Measurements from ENCODE around the gene GPC6.

GPC6 gene

GRCh38 chr13:93649496-93649895 lies 422.9 kb downstream of the GPC6 start:
- Histone ChIP-seq H3K79me2 (ENCODE audit: low read length) (no peaks in the 10 kb centered on the region), H3K36me3 (replicated peaks; ENCODE audit: insufficient read depth, low read length) (no peaks in the 10 kb centered on the region), H3K27me3 (replicated peaks; ENCODE audit: insufficient read depth, low read length) (no peaks in the 10 kb centered on the region), H3K4me1 (ENCODE audit: low read length) (no peaks in the 10 kb centered on the region), H3K4me2 (ENCODE audit: low read depth, low read length) (no peak overlapping the region), H3K9me2 (replicated peaks; ENCODE audit: insufficient read depth, low read length) (no peaks in the 10 kb centered on the region), H3F3A (ENCODE audit: insufficient read depth, low read length) (no peaks in the 10 kb centered on the region), H4K20me1 (ENCODE audit: insufficient read depth, low read length) (no peaks in the 10 kb centered on the region), H3K27ac (ENCODE audit: low read length) (no peak overlapping the region), H3K9me3 (replicated peaks; ENCODE audit: insufficient read depth, low read length) (no peaks in the 10 kb centered on the region), H2AFZ (ENCODE audit: low read length) (no peak overlapping the region), H3K9ac (ENCODE audit: low read length) (no peak overlapping the region), H3K4me3 (ENCODE audit: low read length) (no peak overlapping the region)
- no peak for TF ChIP-seq EZH2phosphoT487 (IDR thresholded peaks at IDR 0.05; ENCODE audit: low read length)
- no peak for TF ChIP-seq EZH2 (optimal IDR thresholded peaks at IDR 0.05; ENCODE audit: low read depth, low read length)
- no peak for TF ChIP-seq CTCF (IDR thresholded peaks at IDR 0.05; ENCODE audit: low read length)
- no peak for DNase-seq

GRCh38 chr13:93653776-93654175 lies 427.2 kb downstream of the GPC6 start:
- Histone ChIP-seq H3F3A (ENCODE audit: insufficient read depth, low read length) (no peaks in the 10 kb centered on the region), H3K36me3 (replicated peaks; ENCODE audit: insufficient read depth, low read length) (no peaks in the 10 kb centered on the region), H3K4me1 (ENCODE audit: low read length) (no peaks in the 10 kb centered on the region), H3K79me2 (ENCODE audit: low read length) (no peaks in the 10 kb centered on the region), H3K9me3 (replicated peaks; ENCODE audit: insufficient read depth, low read length) (no peaks in the 10 kb centered on the region), H3K4me3 (ENCODE audit: low read length) (no peak overlapping the region), H4K20me1 (ENCODE audit: insufficient read depth, low read length) (no peaks in the 10 kb centered on the region), H3K9me2 (replicated peaks; ENCODE audit: insufficient read depth, low read length) (no peaks in the 10 kb centered on the region), H2AFZ (ENCODE audit: low read length) (no peak overlapping the region), H3K27ac (ENCODE audit: low read length) (no peak overlapping the region), H3K4me2 (ENCODE audit: low read depth, low read length) (no peak overlapping the region), H3K27me3 (replicated peaks; ENCODE audit: insufficient read depth, low read length) (no peaks in the 10 kb centered on the region), H3K9ac (ENCODE audit: low read length) (no peak overlapping the region)
- no peak for TF ChIP-seq EZH2 (optimal IDR thresholded peaks at IDR 0.05; ENCODE audit: low read depth, low read length)
- no peak for TF ChIP-seq CTCF (IDR thresholded peaks at IDR 0.05; ENCODE audit: low read length)
- TF ChIP-seq EZH2phosphoT487 (IDR thresholded peaks at IDR 0.05; ENCODE audit: low read length), result no peak
- DNase-seq, result no peak

- no peaks in the 10 kb centered on the region for H3K9me3 ChIP-seq (replicated peaks; ENCODE audit: insufficient read depth, low read length)
- no peaks in the 10 kb centered on the region for H3K27me3 ChIP-seq (replicated peaks; ENCODE audit: insufficient read depth, low read length)
- no peaks in the 10 kb centered on the region for H4K20me1 ChIP-seq (ENCODE audit: insufficient read depth, low read length)
- H2AFZ ChIP-seq (ENCODE audit: low read length), result no peak overlapping the region
- no peak overlapping the region for H3K27ac ChIP-seq (ENCODE audit: low read length)
- DNase-seq, result no peak
- H3K9ac ChIP-seq (ENCODE audit: low read length), result no peak overlapping the region
- no peak overlapping the region for H3K4me2 ChIP-seq (ENCODE audit: low read depth, low read length)
- no peaks in the 10 kb centered on the region for H3F3A ChIP-seq (ENCODE audit: insufficient read depth, low read length)
- TF ChIP-seq CTCF (IDR thresholded peaks at IDR 0.05; ENCODE audit: low read length) (no peak), EZH2phosphoT487 (IDR thresholded peaks at IDR 0.05; ENCODE audit: low read length) (no peak), EZH2 (optimal IDR thresholded peaks at IDR 0.05; ENCODE audit: low read depth, low read length) (no peak)
- H3K79me2 ChIP-seq (ENCODE audit: low read length), result no peaks in the 10 kb centered on the region
- no peak overlapping the region for H3K4me3 ChIP-seq (ENCODE audit: low read length)
- no peaks in the 10 kb centered on the region for H3K4me1 ChIP-seq (ENCODE audit: low read length)
- no peaks in the 10 kb centered on the region for H3K36me3 ChIP-seq (replicated peaks; ENCODE audit: insufficient read depth, low read length)
- no peaks in the 10 kb centered on the region for H3K9me2 ChIP-seq (replicated peaks; ENCODE audit: insufficient read depth, low read length)
Observed at GRCh38 chr13:93655154-93655553, 428.5 kb downstream of the GPC6 start.
